Umbilical cord (tissue), 2 donors: ENCODE measurements around the gene VMAC. TPM values are rescaled to one million over a fixed set of nuclear protein-coding genes. Genes with fewer than 3 reads are reported as not detected.
"Not testable (repeated sequence)": the region's sequence is repeated elsewhere in the genome, so short reads cannot be mapped to it uniquely, and the experiment has no call there.

Experiments
- DNase-seq: peaks from one replicate; pipeline ENCODE4 v3.0.0-alpha.2; 2015; ENCODE audit warnings: low spot score
- total RNA-seq: library from RNA; depleted of rRNA; stranded (reverse); fragments of >200 nt; gene quantifications from one replicate; pipeline ENCODE4 v1.2.3, GENCODE V29; 2014; ENCODE audit warnings: low replicate concordance; ENCODE audit not compliant: insufficient read depth

The VMAC gene
- total RNA-seq, 1 donor from 2014 or later: 9.1 TPM

- not testable (repeated sequence) for DNase-seq
Measured at GRCh38 chr19:5883157-5883873, 21.4 kb upstream of the VMAC start.

- not testable (repeated sequence) for DNase-seq
Measured at GRCh38 chr19:5884065-5884811, 20.4 kb upstream of the VMAC start.

- no peak for DNase-seq
Measured at GRCh38 chr19:5889288-5889971, 15.2 kb upstream of the VMAC start.

GRCh38 chr19:5890099-5890498, 14.6 kb upstream of the VMAC start:
- DNase-seq: no peak

- no peak for DNase-seq
Measured at GRCh38 chr19:5891572-5891937, 13.1 kb upstream of the VMAC start.

- no peak for DNase-seq
Measured at GRCh38 chr19:5891938-5892771, 12.5 kb upstream of the VMAC start.

- no peak for DNase-seq
Measured at GRCh38 chr19:5892772-5893275, 11.8 kb upstream of the VMAC start.

GRCh38 chr19:5893296-5893903, 11.3 kb upstream of the VMAC start:
- no peak for DNase-seq

GRCh38 chr19:5893907-5894703, 10.6 kb upstream of the VMAC start:
- DNase-seq: no peak

GRCh38 chr19:5894704-5895349, 9.8 kb upstream of the VMAC start:
- no peak for DNase-seq

GRCh38 chr19:5895409-5895808, 9.3 kb upstream of the VMAC start:
- DNase-seq: no peak

GRCh38 chr19:5895890-5896289, 8.8 kb upstream of the VMAC start:
- no peak for DNase-seq

GRCh38 chr19:5896365-5897076, 8.2 kb upstream of the VMAC start:
- DNase-seq: no peak

- no peak for DNase-seq
Measured at GRCh38 chr19:5897189-5897969, 7.3 kb upstream of the VMAC start.

- DNase-seq: no peak
Measured at GRCh38 chr19:5899728-5900526, 4.7 kb upstream of the VMAC start.

- DNase-seq: no peak
Measured at GRCh38 chr19:5900976-5901375, 3.7 kb upstream of the VMAC start.

- DNase-seq: no peak
Measured at GRCh38 chr19:5903056-5903623, 1.5 kb upstream of the VMAC start.
